Activated CD4-positive, alpha-beta T cell treated with anti-CD3 and anti-CD28 coated beads, Interleukin-2, amount 50 U/mL, for 24 hours (primary cell): ENCODE measurements around the gene VWA2.
"Not testable (repeated sequence)": the region's sequence is repeated elsewhere in the genome, so short reads cannot be mapped to it uniquely, and the experiment has no call there.

Source experiments
- DNase-seq, 2 donors: peaks; one replicate each; pipeline ENCODE4 v3.0.0-alpha.2; 2020; ENCODE audit warnings: low read depth in 1 of 2, low spot score in 1 of 2

Gene VWA2

DNA sequence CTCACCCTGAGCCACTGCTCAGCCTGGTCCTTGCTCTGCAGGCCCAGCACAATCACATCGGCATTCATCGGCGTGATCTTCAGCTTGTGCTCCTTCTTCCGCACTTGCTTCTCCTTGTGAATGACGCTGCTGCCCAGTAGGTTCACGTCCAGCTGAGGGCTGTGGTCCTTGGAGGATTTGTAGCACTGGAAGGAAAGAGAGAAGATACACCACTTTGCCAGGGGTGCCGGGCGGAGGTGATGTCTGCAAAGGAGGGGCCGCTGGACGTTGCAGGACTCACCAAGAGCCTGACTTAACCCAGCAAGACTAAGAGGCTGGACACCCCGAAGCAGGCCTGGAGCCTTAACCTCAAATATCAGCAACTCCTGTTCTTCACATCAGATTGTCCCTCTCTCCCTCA is 74.8 kb downstream of the VWA2 start:
- DNase-seq: no peak

DNA sequence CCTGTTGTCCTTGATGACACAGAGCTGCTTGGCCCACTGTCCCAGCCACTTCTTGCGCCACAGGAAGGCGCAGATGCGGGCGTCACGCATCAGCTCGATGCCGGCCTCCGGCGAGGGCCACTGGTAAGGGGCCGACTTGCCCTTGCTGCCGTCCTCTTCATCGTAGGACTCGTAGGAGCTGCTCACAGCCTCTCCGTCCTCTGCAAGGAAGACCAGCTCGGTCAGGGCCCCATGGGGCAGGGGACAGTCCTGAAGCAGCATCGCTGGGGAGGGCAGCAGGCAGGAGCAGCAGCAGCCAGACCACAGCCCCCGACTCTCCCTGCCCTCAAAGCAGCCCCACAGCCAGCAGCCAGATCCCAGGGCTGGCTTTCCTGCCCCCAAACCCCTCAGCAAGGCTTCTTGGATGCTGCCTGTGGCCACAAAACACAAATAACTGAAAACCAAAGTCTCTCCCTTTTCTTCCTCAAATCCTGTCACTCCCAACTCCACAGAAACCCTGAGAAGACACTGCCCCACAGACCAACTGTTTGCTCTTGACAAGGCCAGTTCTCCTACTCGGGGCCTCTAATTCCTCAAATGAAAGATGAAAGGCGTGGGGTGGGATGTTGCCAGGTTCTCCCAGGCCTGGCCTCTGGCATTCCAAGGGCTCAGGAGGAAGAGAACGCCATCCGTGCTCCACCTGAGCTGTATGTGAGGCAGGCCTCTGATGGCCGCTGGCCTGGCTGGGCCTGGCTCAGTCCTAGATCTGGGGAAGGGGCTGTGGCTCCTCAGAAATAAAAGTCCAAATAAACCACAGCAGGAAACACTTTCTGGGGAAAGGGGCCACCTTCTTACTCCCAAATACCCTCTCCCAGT is 76.7 kb downstream of the VWA2 start:
- DNase-seq: no peak

DNA sequence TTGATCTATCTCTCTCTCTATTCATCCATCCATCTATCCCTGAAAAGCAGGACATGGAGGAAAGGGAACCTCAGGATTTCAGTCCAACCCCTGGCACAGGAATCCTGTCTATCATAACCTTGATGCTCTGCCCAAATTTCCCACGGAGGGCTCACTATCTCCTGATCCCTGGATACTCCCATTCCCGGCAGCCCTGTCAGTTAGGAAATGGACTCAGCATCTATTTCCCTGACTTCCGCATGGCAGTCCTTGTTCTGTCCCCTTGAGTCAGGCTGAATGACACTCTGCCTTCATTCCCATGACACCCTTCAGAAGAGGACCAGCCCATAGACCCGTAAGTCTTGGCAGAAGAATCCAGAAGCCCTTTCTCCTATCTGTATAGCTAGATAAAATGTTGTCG is 77.7 kb downstream of the VWA2 start:
- no peak for DNase-seq

DNA sequence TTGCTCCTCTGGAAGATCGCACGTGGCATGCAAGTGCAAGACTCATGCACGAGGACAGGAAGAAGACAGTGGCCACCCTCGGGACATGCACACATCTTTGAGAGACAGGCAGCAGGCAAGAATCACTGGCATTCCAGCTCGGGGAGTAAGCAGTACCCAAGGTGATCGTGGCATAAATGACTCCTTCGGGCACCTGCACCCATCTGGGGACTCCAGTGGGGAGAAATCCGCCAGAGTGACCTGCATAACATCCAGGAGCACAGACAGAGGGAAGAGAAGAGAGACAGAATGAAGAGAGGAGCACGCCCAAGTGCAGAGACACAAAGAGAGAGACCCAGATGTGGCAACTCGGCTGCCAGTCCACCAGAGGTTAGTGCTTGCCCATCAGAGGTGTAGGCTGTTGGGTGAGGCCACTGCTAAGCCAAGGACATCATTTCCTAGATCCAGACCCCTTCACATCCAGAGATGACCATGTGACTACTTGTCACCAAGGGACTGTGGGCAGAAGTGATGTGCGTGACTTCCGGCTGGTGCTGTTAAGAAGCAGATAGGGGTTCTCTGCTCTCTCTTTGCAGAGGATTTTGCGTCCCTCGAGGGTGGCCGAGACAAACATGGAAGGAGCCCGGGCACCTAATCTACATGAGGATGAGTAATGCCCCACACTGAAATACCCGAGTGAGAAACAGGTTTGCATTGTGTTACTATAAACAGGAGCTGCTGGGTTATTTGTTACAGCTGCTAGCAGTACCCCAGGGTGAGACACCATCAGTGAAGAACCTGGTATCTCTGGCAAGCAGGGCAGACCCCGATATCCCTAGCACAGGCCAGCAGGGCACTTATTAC is 80.6 kb downstream of the VWA2 start:
- DNase-seq: no peak

DNA sequence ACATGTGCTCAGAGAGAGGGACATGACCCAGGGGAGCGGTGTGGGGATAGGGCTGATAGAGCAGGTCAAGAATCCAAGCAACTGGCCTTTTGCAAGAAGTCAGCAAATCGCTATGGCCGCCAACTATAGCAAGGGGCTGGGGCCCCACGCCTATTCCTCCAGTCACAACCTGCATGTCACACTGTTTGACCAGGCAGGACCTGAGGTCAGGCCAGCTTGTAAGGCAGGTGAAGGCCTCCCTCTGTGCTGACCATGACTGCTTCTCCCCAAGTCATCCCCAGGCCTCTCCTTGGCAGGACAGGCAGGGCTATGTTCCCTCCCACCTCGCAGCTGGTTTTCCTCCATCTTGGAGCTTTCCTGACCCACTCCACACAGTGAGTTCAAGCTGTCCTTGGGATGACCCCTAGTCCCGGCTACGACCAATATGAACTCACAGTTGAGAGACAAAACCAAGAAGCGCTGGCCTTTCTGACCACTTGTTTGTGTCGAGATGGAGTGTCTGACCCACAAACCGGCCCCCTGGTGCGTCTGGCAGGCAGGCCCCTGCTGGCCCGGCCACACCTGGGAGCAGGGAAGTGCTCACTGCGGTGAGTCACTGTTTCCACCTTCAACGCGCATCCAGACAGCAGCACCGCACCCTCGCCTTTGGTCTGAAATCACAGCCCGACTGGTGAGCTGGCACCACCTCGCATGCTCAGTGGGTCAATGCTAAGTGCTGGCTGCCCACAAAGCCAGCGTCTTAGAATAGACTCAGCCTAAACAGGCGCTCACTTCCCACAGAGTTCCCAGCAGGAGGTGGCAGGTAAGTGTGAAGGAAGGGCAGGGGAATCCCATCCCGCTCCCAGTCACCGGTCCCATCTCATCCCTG is 81.4 kb downstream of the VWA2 start:
- no peak for DNase-seq

DNA sequence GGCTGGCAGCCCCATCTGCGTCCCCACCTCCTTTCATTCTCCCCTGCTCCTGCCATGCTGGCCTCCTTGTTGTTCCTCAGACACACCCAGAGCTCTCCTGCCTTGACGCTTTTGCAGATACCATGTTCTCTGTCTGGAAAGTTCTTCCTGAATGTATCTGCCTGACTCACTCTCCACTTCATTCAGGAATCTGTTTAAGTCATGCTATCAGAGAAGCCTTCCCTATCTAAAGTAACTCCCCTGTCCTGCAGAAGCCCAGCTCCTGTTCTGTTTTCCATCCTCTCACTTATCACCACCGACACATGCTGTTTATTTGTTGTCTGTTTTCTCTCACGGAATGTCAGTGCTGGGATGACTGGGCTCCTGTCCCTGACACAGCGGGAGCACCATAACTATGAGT is 83.3 kb downstream of the VWA2 start:
- no peak for DNase-seq

DNA sequence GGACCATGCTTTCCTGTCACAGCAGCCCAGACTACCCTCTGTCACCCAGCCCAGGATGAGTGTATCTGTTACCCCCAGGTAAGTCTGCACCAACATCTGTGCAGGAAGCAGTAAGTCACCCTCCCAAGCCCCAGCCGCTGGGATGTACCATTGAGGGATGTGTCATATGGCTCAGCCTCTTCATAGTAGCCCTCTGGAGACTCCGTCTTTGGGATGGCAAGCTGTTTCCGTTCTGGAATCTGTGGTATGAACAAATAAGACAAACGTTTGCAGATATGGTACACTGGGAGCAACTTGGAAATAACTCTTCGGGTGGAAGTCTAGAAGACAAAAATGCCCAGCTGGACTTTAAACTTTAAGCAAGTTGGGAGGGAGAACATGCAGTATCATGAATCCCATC is 84.0 kb downstream of the VWA2 start:
- no peak for DNase-seq

DNA sequence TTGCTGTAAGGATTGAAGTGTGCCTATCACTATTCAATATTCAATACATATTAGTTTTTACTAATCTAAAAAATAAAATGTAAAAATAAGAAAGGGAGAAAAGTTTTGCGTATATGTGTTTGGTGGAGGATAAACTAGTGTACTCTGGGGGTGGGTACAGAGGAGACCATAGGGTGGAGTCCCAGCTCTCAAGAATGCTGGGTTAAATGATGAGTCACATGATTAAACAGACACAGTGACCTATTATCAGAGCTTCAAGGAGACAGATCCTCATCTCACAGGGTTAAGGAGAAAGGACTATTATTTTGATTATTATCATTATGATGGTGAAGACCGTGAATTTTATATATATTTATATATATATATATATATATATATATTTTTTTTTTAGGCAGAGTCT is 87.7 kb downstream of the VWA2 start:
- no peak for DNase-seq

DNA sequence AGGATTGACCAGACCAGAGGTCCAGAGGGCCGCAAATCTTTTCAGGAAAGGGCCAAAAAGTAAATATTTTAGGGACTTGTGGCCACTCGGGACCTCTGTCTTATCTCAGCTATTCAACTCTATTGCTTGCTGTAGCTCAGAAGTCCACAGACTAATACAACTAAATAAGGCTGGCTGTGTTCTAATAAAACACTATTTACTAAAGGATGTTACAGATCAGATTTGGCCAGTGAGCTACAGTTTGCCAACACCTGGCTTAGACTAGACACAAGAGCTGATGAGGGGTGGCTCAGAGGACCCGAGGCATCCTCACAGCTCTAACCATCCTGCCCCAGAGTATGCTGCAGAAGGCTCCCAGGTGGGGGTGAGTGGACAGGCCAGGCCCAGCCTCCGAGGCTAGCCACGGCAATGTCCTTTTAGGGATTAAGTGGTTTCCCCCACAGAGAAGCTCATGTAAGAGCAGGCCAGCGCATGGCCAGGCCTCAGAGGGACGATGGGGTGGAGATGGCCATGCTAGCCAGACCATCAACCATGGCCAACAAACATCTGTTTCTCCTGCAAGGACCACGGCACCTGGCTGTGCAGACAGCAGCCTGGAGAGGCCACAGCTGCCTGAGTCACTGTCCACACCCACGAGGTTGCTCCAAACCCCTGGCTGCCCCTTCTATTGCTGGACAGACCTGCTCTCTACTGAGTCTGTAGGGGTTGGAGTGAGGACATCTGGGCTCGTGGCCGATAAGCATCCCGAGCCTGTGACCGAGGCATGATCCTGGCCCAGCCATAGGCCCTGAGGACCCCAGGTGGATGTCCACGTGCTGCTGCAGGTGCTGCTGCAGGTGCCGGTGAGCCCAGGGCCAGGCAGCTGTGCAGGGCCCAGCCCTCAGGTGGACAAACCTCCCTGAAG is 88.7 kb downstream of the VWA2 start:
- no peak for DNase-seq

DNA sequence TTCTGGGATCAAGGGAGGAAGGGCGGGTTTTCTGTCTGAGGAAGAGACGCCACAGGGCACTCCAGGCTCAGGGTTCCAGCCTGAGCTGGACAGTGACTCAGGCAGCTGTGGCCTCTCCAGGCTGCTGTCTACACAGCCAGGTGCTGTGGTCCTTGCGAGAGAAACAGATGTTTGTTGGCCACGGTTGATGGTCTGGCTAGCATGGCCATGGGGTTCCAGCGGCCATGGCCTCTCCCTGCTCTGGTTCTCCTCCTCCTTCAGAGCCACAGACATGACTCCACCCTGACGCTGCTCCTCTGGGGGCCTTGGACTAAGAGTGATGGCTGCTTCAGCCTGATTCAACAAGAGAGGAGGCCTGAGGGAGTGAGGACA is 89.4 kb downstream of the VWA2 start:
- DNase-seq: no peak

DNA sequence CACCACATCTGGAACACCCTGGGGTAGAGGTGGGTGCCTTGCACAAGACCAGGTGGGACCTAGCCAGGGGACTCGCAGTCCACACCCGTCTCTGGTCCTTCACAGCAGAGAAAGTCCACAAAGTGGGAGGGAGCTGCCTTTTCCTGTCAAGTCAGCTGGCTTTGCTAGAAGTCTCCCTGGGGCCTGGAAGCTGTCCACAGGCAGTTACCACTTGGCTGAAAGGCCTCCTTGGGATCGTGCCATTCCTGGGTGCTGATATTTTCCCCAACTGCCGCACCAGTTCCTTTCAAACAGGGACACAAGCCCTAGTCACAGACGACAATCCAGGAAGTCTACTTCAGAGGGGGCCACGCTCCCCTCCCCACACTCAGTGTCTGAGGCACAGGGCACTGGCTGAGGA is 89.8 kb downstream of the VWA2 start:
- DNase-seq: no peak

DNA sequence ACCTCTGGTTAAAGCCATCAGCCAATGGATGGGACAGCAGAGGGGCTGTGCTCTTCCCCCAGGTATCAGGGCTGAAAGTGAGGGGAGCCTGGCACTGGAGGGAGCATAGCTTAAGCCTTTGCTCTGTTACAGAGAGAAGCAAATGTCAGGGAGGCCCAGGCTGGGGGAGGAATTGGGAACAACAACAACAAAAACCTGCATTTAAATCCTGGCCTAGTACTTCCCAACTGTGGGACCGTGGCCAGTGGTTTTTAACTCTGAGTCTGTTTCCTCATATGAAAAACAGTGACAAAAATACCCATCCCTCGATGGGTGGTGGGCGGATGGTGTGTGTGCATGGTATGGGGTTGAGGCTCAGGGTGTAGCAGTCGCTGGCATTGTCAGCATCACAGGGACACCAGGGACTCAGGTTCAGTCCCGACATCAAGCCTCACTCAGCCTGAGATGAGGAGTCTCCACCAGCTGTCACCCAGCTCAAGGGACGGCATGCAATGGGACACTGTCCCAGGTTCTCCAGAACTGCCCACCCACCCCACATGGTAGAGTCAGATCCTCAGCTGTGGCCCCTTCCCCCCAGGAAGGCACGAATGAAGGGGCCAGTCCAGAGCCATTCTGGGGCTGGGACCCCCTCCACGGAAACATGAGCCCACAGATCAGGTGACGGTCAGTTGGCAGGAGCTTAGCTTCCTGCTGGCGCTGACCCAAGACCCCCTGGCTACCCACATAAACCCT is 90.7 kb downstream of the VWA2 start:
- no peak for DNase-seq

DNA sequence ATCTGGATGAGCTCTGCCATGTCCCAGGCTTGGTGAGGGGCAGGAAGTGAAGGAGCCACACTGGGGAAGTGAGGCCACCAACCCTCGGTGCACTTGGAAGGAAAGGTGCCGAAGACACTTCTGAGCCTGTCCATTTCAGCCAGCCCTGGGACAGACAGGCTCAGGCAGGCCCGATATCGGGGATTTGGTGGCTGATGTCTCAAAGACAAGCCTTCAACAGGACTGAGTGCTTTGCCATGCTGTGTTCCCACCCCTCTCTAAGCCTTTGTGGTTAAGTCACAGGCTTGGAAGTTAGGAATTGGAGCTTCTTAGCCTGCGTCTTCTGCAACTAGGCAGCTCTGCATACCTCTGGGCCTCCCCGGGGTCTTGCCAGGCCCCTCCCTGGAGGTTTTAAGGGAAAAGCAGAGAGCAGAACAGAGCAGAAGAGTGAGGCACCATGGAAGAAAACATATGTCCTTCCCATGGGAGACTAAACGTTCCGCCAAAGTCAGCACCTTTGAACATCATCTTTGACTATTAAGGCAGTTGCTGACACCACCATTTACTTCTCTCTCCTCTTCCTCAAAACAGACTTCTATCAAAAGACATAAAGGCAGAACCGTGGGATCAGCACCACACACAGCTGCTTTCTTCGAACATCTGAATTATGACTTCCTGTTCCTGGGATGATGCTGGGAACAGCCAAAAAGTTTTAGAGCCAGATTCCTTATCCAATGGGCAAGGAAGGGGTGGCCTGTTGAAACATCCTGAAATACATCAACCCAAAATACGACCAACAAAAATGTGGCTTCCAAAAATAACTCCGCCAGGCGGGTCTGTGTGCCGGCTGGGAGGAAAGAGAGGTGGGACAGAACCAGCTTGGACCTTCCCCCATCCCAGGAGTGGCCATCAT is 93.5 kb downstream of the VWA2 start:
- no peak for DNase-seq

DNA sequence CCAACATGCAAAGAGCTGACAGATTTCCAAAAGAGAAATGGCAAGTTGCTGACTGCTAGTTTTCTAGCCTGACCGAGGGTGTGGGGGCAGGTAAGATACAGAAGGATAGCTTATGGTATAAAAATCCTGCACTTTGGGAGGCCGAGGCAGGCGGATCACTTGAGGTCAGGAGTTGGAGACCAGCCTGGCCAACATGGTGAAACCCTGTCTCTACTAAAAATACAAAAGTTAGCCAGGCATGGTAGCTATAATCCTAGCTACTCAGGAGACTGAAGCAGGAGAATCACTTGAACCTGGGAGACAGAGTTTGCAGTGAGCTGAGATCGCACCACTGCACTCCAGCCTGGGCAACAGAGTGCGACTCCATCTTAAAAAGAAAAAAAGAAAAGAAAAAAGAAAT is 94.4 kb downstream of the VWA2 start:
- DNase-seq: not testable (repeated sequence)

DNA sequence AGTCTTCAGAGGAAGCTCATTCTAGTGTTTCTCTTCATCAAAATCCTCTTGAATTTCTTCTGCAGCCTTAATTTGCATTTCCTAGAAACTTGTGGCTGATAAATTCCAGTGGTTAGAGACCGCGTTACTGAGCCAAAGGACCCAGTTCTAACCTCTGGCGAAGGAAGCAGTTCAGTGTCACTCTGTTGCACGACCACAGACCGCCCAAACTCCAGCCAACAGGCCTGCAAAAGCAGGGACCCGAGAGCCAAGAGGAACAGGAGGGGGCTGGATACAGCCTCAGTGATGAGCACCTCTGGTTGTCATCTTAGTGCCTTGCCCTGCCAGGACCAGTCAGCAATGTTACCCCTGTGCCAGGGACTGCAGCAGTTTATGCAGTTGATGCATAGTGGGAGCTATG is 95.2 kb downstream of the VWA2 start:
- DNase-seq: no peak

DNA sequence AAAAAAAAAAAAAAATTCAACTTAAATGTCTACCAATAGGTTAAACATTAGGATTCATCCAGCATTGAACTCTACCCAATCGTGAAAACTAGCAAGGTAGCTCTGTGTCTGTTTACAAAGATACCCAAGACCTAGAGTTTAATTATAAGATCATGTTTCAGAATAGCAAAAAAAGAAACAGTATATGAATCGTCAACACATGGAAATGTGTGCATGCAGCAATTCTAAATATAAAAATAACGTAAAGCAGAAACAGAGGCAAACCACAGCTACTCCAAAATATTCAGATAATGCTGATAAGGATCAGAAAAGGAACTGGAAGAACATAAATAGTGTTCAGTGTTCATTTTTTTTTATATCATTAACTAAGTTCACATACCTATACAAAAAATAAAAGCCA is 96.6 kb downstream of the VWA2 start:
- no peak for DNase-seq

DNA sequence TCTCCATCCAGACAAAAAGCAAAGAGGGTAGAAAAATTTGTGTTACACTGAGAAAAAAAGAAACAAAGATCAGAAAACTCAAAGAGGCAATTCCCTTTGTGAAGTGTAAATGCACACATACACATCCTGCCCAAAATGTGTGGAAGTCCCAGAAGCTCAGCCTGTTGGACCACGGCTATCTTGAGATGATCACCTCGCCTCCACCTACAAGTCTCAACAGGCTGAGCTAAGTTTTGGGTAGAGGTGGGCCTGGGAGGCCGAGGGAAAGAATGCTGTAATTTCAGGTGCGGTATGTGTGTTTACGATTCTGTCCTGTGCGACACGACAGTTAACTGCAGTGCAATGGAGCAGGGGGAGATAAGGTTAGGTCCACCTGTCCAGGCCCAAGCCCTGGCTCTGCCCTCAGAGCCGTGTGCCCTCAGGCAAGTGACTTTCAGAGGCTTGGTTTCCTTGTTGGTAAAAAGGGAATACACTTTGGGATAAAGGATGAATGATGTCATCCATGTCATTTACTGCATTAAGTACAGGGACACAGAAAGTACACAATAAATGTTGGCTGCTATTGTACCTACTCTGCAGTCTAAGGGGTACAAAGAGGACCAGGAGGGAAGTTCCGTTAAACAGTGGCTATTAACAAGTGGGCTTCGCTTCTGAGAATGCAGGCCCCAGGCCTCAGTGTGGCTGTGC is 97.9 kb downstream of the VWA2 start:
- DNase-seq: no peak
